ENCODE data around the gene ARMH4.

The ARMH4 gene

GRCh38 chr14:57961786-57962060, 190.3 kb downstream of the ARMH4 start:
- TF ChIP-seq GATA2 (IDR thresholded peaks at IDR 0.05; ENCODE audit: low read depth, low read length) (no peak), GATA3 (IDR thresholded peaks at IDR 0.05; ENCODE audit: low read depth, low read length) (no peak)

- TF ChIP-seq GATA3 (IDR thresholded peaks at IDR 0.05; ENCODE audit: low read depth, low read length): no peak
- TF ChIP-seq GATA2 (IDR thresholded peaks at IDR 0.05; ENCODE audit: low read depth, low read length): no peak
Measured at GRCh38 chr14:57960946-57961785, 190.8 kb downstream of the ARMH4 start.

- TF ChIP-seq GATA2 (IDR thresholded peaks at IDR 0.05; ENCODE audit: low read depth, low read length) (no peak), GATA3 (IDR thresholded peaks at IDR 0.05; ENCODE audit: low read depth, low read length) (no peak)
Measured at GRCh38 chr14:57957441-57957840, 194.6 kb downstream of the ARMH4 start.

Measured in SH-SY5Y (cell line).